DMS 273 (cell line): ENCODE results near the gene RPS6KA3.

Source experiments
- DNase-seq: peaks from one replicate; lab custom pipeline; 2025; ENCODE audit not compliant: unreplicated experiment; lab: John Stamatoyannopoulos, UW

Gene RPS6KA3

GRCh38 chrX:20111271-20111670 lies 155.4 kb downstream of the RPS6KA3 start:
- no peak for DNase-seq

GRCh38 chrX:20101934-20102581 lies 164.7 kb downstream of the RPS6KA3 start:
- no peak for DNase-seq
